ENCODE data around the gene TET1. TPM values are rescaled to one million over a fixed set of nuclear protein-coding genes. Genes with fewer than 3 reads are reported as not detected.
"Not testable (repeated sequence)": the region's sequence is repeated elsewhere in the genome, so short reads cannot be mapped to it uniquely, and the experiment has no call there.

Gene TET1
- total and polyA plus RNA-seq, 2 experiments from 2014 or later: 37.2 to 90.5 TPM

DNA sequence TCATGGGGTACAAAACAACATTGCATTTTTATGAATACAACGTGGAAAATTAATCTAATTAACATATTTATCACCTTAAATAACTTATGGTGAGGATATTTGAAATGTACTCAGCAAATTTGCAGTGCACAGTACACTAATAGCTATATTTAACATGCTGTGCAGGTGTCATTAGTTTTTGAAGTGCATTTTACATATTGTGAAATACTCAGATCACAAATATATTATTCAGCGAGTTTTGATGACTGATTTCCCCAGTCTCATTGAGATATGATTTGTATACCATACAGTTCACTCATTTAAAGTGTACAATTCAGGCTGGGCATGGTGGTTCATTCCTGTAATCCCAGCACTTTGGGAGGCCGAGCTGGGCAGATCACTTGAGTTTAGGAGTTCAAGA lies 59.5 kb downstream of the TET1 start (continued):
- no peak for TF ChIP-seq NANOG (IDR thresholded peaks at IDR 0.05; ENCODE audit: borderline replicate concordance)

DNA sequence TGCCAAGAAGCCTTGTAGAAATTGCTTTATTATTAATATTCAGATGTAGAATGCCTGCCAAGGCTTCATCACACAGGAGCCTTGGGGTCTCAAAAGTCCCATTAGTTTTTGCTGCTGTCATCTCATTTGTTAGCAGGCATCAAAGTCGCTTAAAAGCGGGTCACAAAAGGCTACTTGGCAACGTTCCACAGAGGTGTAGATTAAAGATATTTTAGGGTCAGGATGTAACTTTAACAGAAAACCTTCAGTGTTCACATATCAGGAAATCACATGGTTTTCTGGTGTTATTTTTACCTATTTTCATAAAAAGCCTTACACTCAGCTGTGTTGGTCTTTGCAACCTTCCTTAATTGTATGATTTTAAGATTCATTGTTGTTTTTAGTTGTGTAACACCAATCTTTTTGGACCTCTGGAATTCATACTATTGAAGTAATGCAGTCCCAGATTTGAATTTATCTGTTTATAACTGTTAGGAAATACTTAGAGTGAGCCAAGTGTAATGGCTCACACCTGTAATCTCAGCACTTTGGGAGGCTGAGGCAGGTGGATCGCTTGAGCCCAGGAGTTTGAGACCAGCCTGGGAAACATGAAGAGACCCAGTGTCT lies 65.3 kb downstream of the TET1 start:
- H4K20me1 ChIP-seq (replicated peaks; ENCODE audit: insufficient read depth): peaks cover 11% of the 10 kb centered on the region; the same call in 1 of the 2 replicates
- peaks cover 77% of the 10 kb centered on the region for H3K79me2 ChIP-seq (replicated peaks; ENCODE audit: insufficient read depth)
- H3K27ac ChIP-seq (ENCODE audit: low read depth): peak overlapping the region; percentile 61
- H3K9me2 ChIP-seq (ENCODE audit: insufficient read depth): no peaks in the 10 kb centered on the region
- no peak overlapping the region for H3K4me3 Mint-ChIP-seq
- DNase-seq (ENCODE audit: low spot score) (no peak), ATAC-seq (no peak)
- TF ChIP-seq NANOG (IDR thresholded peaks at IDR 0.05; ENCODE audit: borderline replicate concordance): no peak
- no peaks in the 10 kb centered on the region for H3K9me3 Mint-ChIP-seq
- no peak overlapping the region for H3K27ac Mint-ChIP-seq
- no peak overlapping the region for H2AFZ ChIP-seq
- peaks cover 2% of the 10 kb centered on the region; the same call in 1 of the 2 replicates for H3K4me1 ChIP-seq (ENCODE audit: insufficient read depth)
- peaks cover 2% of the 10 kb centered on the region for H3K27me3 Mint-ChIP-seq (ENCODE audit: insufficient read depth, low read depth, poor library complexity)
- no peaks in the 10 kb centered on the region for H3K27me3 ChIP-seq (ENCODE audit: insufficient read depth)
- peaks cover 13% of the 10 kb centered on the region for H3K36me3 Mint-ChIP-seq (ENCODE audit: low read depth)
- H3K4me2 ChIP-seq: no peak overlapping the region
- H3K4me1 Mint-ChIP-seq: peaks cover 7% of the 10 kb centered on the region
- H3K36me3 ChIP-seq (ENCODE audit: insufficient read depth): peaks cover 4% of the 10 kb centered on the region; the same call in 1 of the 2 replicates
- peaks cover 4% of the 10 kb centered on the region; the same call in 1 of the 2 replicates for H3F3A ChIP-seq (replicated peaks; ENCODE audit: low read depth)
- H3K4me3 ChIP-seq: no peak overlapping the region

GRCh38 chr10:68628576-68629127 lies 68.5 kb downstream of the TET1 start:
- no peak overlapping the region for H3K4me3 ChIP-seq
- peaks cover 9% of the 10 kb centered on the region; the same call in 1 of the 2 replicates for H3F3A ChIP-seq (replicated peaks; ENCODE audit: low read depth)
- Mint-ChIP-seq H3K4me3 (no peak overlapping the region), H3K9me3 (no peaks in the 10 kb centered on the region), H3K27me3 (ENCODE audit: insufficient read depth, low read depth, poor library complexity) (peaks cover 1% of the 10 kb centered on the region), H3K36me3 (ENCODE audit: low read depth) (peaks cover 25% of the 10 kb centered on the region), H3K27ac (no peak overlapping the region), H3K4me1 (no peaks in the 10 kb centered on the region; the same call in 1 of the 3 replicates)
- H2AFZ ChIP-seq: no peak overlapping the region
- no peak for ATAC-seq
- H3K36me3 ChIP-seq (ENCODE audit: insufficient read depth): peaks cover 9% of the 10 kb centered on the region; the same call in 1 of the 2 replicates
- no peak overlapping the region for H3K27ac ChIP-seq (ENCODE audit: low read depth)
- TF ChIP-seq EZH2 (IDR thresholded peaks at IDR 0.05; ENCODE audit: low read depth, unreplicated experiment): no peak
- no peak for TF ChIP-seq CTCF (conservative IDR thresholded peaks at IDR 0.05; ENCODE audit: low read depth in 2 of 2)
- TF ChIP-seq ZNF331 (CRISPR knock-in tag; IDR thresholded peaks at IDR 0.05; ENCODE audit: low read depth): no peak
- TF ChIP-seq, protein P1, sequence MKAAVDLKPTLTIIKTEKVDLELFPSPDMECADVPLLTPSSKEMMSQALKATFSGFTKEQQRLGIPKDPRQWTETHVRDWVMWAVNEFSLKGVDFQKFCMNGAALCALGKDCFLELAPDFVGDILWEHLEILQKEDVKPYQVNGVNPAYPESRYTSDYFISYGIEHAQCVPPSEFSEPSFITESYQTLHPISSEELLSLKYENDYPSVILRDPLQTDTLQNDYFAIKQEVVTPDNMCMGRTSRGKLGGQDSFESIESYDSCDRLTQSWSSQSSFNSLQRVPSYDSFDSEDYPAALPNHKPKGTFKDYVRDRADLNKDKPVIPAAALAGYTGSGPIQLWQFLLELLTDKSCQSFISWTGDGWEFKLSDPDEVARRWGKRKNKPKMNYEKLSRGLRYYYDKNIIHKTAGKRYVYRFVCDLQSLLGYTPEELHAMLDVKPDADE (IDR thresholded peaks at IDR 0.05): no peak
- no peak for TF ChIP-seq CREB1 (CRISPR knock-in tag; IDR thresholded peaks at IDR 0.05; ENCODE audit: low read depth)
- peaks cover 15% of the 10 kb centered on the region; the same call in 1 of the 2 replicates for H4K20me1 ChIP-seq (replicated peaks; ENCODE audit: insufficient read depth)
- H3K4me2 ChIP-seq: no peak overlapping the region
- H3K9me2 ChIP-seq (ENCODE audit: insufficient read depth): no peaks in the 10 kb centered on the region
- no peaks in the 10 kb centered on the region for H3K4me1 ChIP-seq (ENCODE audit: insufficient read depth)
- no peaks in the 10 kb centered on the region for H3K27me3 ChIP-seq (ENCODE audit: insufficient read depth)
- DNase-seq (ENCODE audit: low spot score): no peak
- peaks cover 68% of the 10 kb centered on the region for H3K79me2 ChIP-seq (replicated peaks; ENCODE audit: insufficient read depth)

GRCh38 chr10:68632271-68632560 lies 72.1 kb downstream of the TET1 start:
- H3K27me3 ChIP-seq (ENCODE audit: insufficient read depth); H3K27me3 Mint-ChIP-seq (ENCODE audit: insufficient read depth, low read depth, poor library complexity); H2AFZ ChIP-seq; H3K9me3 Mint-ChIP-seq; H3K27ac ChIP-seq (ENCODE audit: low read depth); H3K4me3 ChIP-seq; H3K27ac Mint-ChIP-seq; H3K36me3 ChIP-seq (ENCODE audit: insufficient read depth); H3K9me2 ChIP-seq (ENCODE audit: insufficient read depth); H3K4me2 ChIP-seq; H3F3A ChIP-seq (replicated peaks; ENCODE audit: low read depth); H3K4me1 ChIP-seq (ENCODE audit: insufficient read depth); H3K4me3 Mint-ChIP-seq; DNase-seq (ENCODE audit: low spot score); H3K4me1 Mint-ChIP-seq: not testable (repeated sequence)
- peak; percentile 38; the same call in 2 of the 3 replicates for ATAC-seq
- H4K20me1 ChIP-seq (replicated peaks; ENCODE audit: insufficient read depth): peaks cover 10% of the 10 kb centered on the region; the same call in 1 of the 2 replicates
- H3K36me3 Mint-ChIP-seq (ENCODE audit: low read depth): peaks cover 42% of the 10 kb centered on the region
- H3K79me2 ChIP-seq (replicated peaks; ENCODE audit: insufficient read depth): peaks cover 70% of the 10 kb centered on the region

Measured in GM23338 (cell line).